IMR-90 (cell line): Measurements from ENCODE around the gene GBF1. TPM values are rescaled to one million over a fixed set of nuclear protein-coding genes. Genes with fewer than 3 reads are reported as not detected.

Experiments
- ATAC-seq: fragments of 200-7000 bp; cut with Tn5 transposase; 2 replicates; pipeline ENCODE4 v1.9.1; 2020; ENCODE audit warnings: low read depth, mild to moderate bottlenecking, moderate library complexity
- BruUV-seq: library from RNA; stranded (reverse); fragments of 400-500 nt; replicated peaks from 2 replicates; lab custom pipeline; 2021; lab: Mats Ljungman, UMichigan
- CTCF ChIA-PET: fragments of 300-600 bp; formaldehyde crosslinking; extraction: SDS; loops from one replicate; lab custom pipeline; 2021; ENCODE audit warnings: antibody characterized with exemption; lab: Yijun Ruan, JAX
- POLR2A ChIA-PET: fragments of 300-600 bp; sonication (Branson Sonifier 250); formaldehyde crosslinking; loops from one replicate; lab custom pipeline; 2022; ENCODE audit warnings: antibody characterized with exemption; ENCODE audit not compliant: unreplicated experiment; lab: Charles Lee
- DNase-seq: peaks from one replicate; pipeline ENCODE4 v3.0.0; 2013
- H2AFZ ChIP-seq: replicated peaks from 2 replicates; pipeline ENCODE3; 2013; ENCODE audit warnings: low read length, mild to moderate bottlenecking; ENCODE audit not compliant: poor library complexity
- H2AK5ac ChIP-seq: 2 replicates; pipeline ENCODE4 v1.6.1; 2013; ENCODE audit warnings: low read depth, low read length, inconsistent platforms
- H2AK9ac ChIP-seq: replicated peaks from 2 replicates; pipeline ENCODE3; 2013; ENCODE audit warnings: mild to moderate bottlenecking, low read depth, low read length, moderate library complexity; ENCODE audit not compliant: poor library complexity
- H2BK120ac ChIP-seq: 2 replicates; pipeline ENCODE4 v1.6.1; 2013; ENCODE audit warnings: low read depth, low read length, inconsistent platforms
- H2BK15ac ChIP-seq: 3 replicates; pipeline ENCODE4 v1.6.1; 2013; ENCODE audit warnings: low read depth, low read length, inconsistent platforms
- H2BK20ac ChIP-seq: 2 replicates; pipeline ENCODE4 v1.6.1; 2013; ENCODE audit warnings: low read depth, mild to moderate bottlenecking, inconsistent platforms, low read length, moderate library complexity
- H2BK5ac ChIP-seq: 2 replicates; pipeline ENCODE4 v1.6.1; 2013; ENCODE audit warnings: mild to moderate bottlenecking, low read depth, low read length, inconsistent platforms; ENCODE audit not compliant: poor library complexity, severe bottlenecking
- H3K14ac ChIP-seq: replicated peaks from 2 replicates; pipeline ENCODE4 v1.6.1; 2013; ENCODE audit warnings: low read depth, low read length, inconsistent platforms
- H3K18ac ChIP-seq: 2 replicates; pipeline ENCODE4 v1.6.1; 2013; ENCODE audit warnings: low read depth, low read length, control low read depth
- H3K23ac ChIP-seq: 2 replicates; pipeline ENCODE4 v1.6.1; 2013; ENCODE audit warnings: low read depth, low read length, inconsistent platforms
- H3K27ac ChIP-seq: 2 replicates; pipeline ENCODE4 v1.5.1; 2013; ENCODE audit warnings: mild to moderate bottlenecking, control low read depth, low read length; ENCODE audit not compliant: insufficient read depth
- H3K27me3 ChIP-seq: 2 replicates; pipeline ENCODE4 v1.6.1; 2013; ENCODE audit warnings: low read length; ENCODE audit not compliant: control insufficient read depth, insufficient read depth
- H3K36me3 ChIP-seq: 2 replicates; pipeline ENCODE4 v1.6.1; 2013; ENCODE audit warnings: low read length, mixed read lengths; ENCODE audit not compliant: control insufficient read depth, insufficient read depth
- H3K4ac ChIP-seq: 2 replicates; pipeline ENCODE4 v1.6.1; 2013; ENCODE audit warnings: low read depth, low read length, inconsistent platforms
- H3K4me1 ChIP-seq: 2 replicates; pipeline ENCODE4 v1.6.1; 2013; ENCODE audit warnings: low read length, mixed read lengths; ENCODE audit not compliant: control insufficient read depth, insufficient read depth
- H3K4me2 ChIP-seq: 2 replicates; pipeline ENCODE4 v1.6.1; 2013; ENCODE audit warnings: low read depth, mild to moderate bottlenecking, control low read depth, low read length, moderate library complexity
- H3K4me3 ChIP-seq: 2 replicates; pipeline ENCODE4 v1.5.1; 2013; ENCODE audit warnings: low read depth, mild to moderate bottlenecking, control low read depth, low read length, moderate library complexity; ENCODE audit not compliant: insufficient read depth
- H3K56ac ChIP-seq: 2 replicates; pipeline ENCODE4 v1.6.1; 2013; ENCODE audit warnings: low read length, inconsistent platforms; ENCODE audit not compliant: insufficient read depth; ENCODE audit errors: extremely low read depth
- H3K79me1 ChIP-seq, 2 experiments: 2 replicates each; pipeline ENCODE4 v1.6.1; 2013; ENCODE audit warnings: low read length in 2 of 2, inconsistent platforms in 1 of 2, low read depth in 1 of 2
- H3K9ac ChIP-seq: 2 replicates; pipeline ENCODE4 v1.6.1; 2013; ENCODE audit warnings: low read depth, low read length, control low read depth
- H3K9me1 ChIP-seq: 2 replicates; pipeline ENCODE4 v1.6.1; 2013; ENCODE audit warnings: low read length, inconsistent platforms; ENCODE audit not compliant: insufficient read depth
- H3K9me3 ChIP-seq: 2 replicates; pipeline ENCODE4 v1.6.1; 2013; ENCODE audit warnings: low read length; ENCODE audit not compliant: control insufficient read depth, insufficient read depth
- H4K20me1 ChIP-seq: 2 replicates; pipeline ENCODE4 v1.6.1; 2013; ENCODE audit warnings: low read length, inconsistent platforms; ENCODE audit not compliant: insufficient read depth
- H4K5ac ChIP-seq: 2 replicates; pipeline ENCODE4 v1.6.1; 2013; ENCODE audit warnings: mild to moderate bottlenecking, low read depth, low read length, control low read depth
- H4K8ac ChIP-seq, 2 experiments: 2 replicates each; pipeline ENCODE4 v1.6.1; 2013; ENCODE audit warnings: low read depth in 2 of 2, low read length in 2 of 2, control low read depth in 1 of 2, inconsistent platforms in 1 of 2
- H4K91ac ChIP-seq: 2 replicates; pipeline ENCODE4 v1.6.1; 2013; ENCODE audit warnings: low read depth, low read length, inconsistent platforms; ENCODE audit not compliant: insufficient read depth
- CEBPB ChIP-seq: IDR thresholded peaks from 2 replicates; pipeline ENCODE4 v1.6.1; 2012; ENCODE audit warnings: low read depth, low read length, improper control_type of control experiment
- CHD1 ChIP-seq: IDR thresholded peaks from 2 replicates; pipeline ENCODE4 v1.6.1; 2012; ENCODE audit warnings: low read depth, low read length, improper control_type of control experiment
- ELK1 ChIP-seq: fragments of 150-350 bp; IDR thresholded peaks from 2 replicates; pipeline ENCODE4 v1.6.1; 2016; ENCODE audit warnings: low read depth, mild to moderate bottlenecking, low read length, moderate library complexity, borderline replicate concordance
- FOS ChIP-seq: fragments of 150-350 bp; IDR thresholded peaks from 2 replicates; pipeline ENCODE4 v1.6.1; 2016; ENCODE audit warnings: low read depth, low read length
- MAZ ChIP-seq: IDR thresholded peaks from 2 replicates; pipeline ENCODE4 v1.6.1; 2012; ENCODE audit warnings: low read depth, mild to moderate bottlenecking, low read length, improper control_type of control experiment, moderate library complexity, borderline replicate concordance
- MXI1 ChIP-seq: IDR thresholded peaks from 2 replicates; pipeline ENCODE4 v1.6.1; 2012; ENCODE audit warnings: low read depth, mild to moderate bottlenecking, low read length, moderate library complexity, borderline replicate concordance
- NFE2L2 ChIP-seq: fragments of 150-350 bp; IDR thresholded peaks from 2 replicates; pipeline ENCODE4 v1.6.1; 2016; ENCODE audit warnings: low read depth, mild to moderate bottlenecking, low read length
- POLR2A ChIP-seq: IDR thresholded peaks from 2 replicates; pipeline ENCODE4 v1.6.1; 2012; ENCODE audit warnings: mild to moderate bottlenecking, low read depth, low read length
- RAD21 ChIP-seq: IDR thresholded peaks from 2 replicates; pipeline ENCODE4 v1.6.1; 2012; ENCODE audit warnings: low read length, improper control_type of control experiment
- RCOR1 ChIP-seq: IDR thresholded peaks from 2 replicates; pipeline ENCODE4 v1.6.1; 2012; ENCODE audit warnings: mild to moderate bottlenecking, low read length, improper control_type of control experiment; ENCODE audit not compliant: insufficient replicate concordance
- RFX5 ChIP-seq: IDR thresholded peaks from 2 replicates; pipeline ENCODE4 v1.8.0; 2012; ENCODE audit warnings: low read depth, mild to moderate bottlenecking, low read length, moderate library complexity
- SMC3 ChIP-seq: fragments of 150-350 bp; IDR thresholded peaks from 2 replicates; pipeline ENCODE4 v1.6.1; 2016; ENCODE audit warnings: low read depth, mild to moderate bottlenecking, antibody characterized with exemption, low read length, moderate library complexity
- WGBS, 2 experiments: methylation state at CpG; one replicate each; pipeline versions ENCODE4 v1.1.5 to v1.1.7; 2013; ENCODE audit warnings: missing lambda C conversion rate in 2 of 2; ENCODE audit not compliant: insufficient read length in 1 of 2; ENCODE audit errors: extremely low coverage in 2 of 2; 5-methylcytosine and 5-hydroxymethylcytosine counted together
- dilution Hi-C: fragments of 300-500 bp; cut with HindIII; formaldehyde crosslinking; loops from one replicate; pipeline ENCODE4 v1.14.3; 2018; ENCODE audit warnings: low sequenced_read_pairs; ENCODE audit not compliant: unreplicated experiment
- in situ Hi-C: fragments of 300-500 bp; cut with MboI; formaldehyde crosslinking; loops from 3 replicates; pipeline ENCODE4 v1.14.3; 2019; ENCODE audit warnings: low sequenced_read_pairs, inconsistent platforms, mixed read lengths
- intact Hi-C: fragments of 100-400 bp; cut with micrococcal nuclease; formaldehyde crosslinking; loops from 2 replicates; pipeline ENCODE4 v1.10.0; 2022
- polyA plus RNA-seq, 3 experiments: library from polyadenylated mRNA; depleted of rRNA; stranded (reverse); fragments of >200 nt; gene quantifications; 2 replicates each; pipeline ENCODE4 v1.2.3, GENCODE V29; 2012; ENCODE audit warnings: low replicate concordance in 1 of 3
- total RNA-seq: library from RNA; depleted of rRNA; stranded (reverse); fragments of >200 nt; gene quantifications from 2 replicates; pipeline ENCODE4 v1.2.3, GENCODE V29; 2012
- TF ChIP-seq, protein P1 (sequence below): conservative IDR thresholded peaks from 2 replicates; pipeline ENCODE4 v1.5.1; 2012; ENCODE audit warnings: mild to moderate bottlenecking, low read depth, low read length, improper control_type of control experiment

Gene GBF1
- total and polyA plus RNA-seq, 2 of the 4 experiments (the other 2 are of a cell fraction), result 38.7 to 40.1 TPM

GRCh38 chr10:102413053-102413705 is 167.8 kb downstream of the GBF1 start:
- H4K8ac ChIP-seq, result no peak overlapping the region
- peaks cover 8% of the 10 kb centered on the region; the same call in 1 of the 2 replicates for H3K4me1 ChIP-seq
- no peak overlapping the region for H2AFZ ChIP-seq
- POLR2A ChIA-PET, result no interaction called here
- no peak overlapping the region for H3K18ac ChIP-seq
- no peak overlapping the region for H2BK15ac ChIP-seq
- H2BK120ac ChIP-seq, result no peak overlapping the region
- H3K23ac ChIP-seq, result no peak overlapping the region
- H3K9ac ChIP-seq, result no peak overlapping the region
- H3K4me2 ChIP-seq, result no peak overlapping the region
- no peak for ATAC-seq
- peaks cover 69% of the 10 kb centered on the region for H3K27me3 ChIP-seq
- no peak overlapping the region for H2AK9ac ChIP-seq
- H3K36me3 ChIP-seq, result no peaks in the 10 kb centered on the region
- no peak overlapping the region for H3K56ac ChIP-seq
- H2BK5ac ChIP-seq, result no peak overlapping the region
- peaks cover 0 to 4% of the 10 kb centered on the region in 2 experiments; a peak in 1 of 4 replicates for H3K79me1 ChIP-seq
- CTCF ChIA-PET, result no interaction called here
- TF ChIP-seq CHD1 (no peak), MXI1 (no peak), FOS (no peak), NFE2L2 (no peak), ELK1 (no peak), CEBPB (no peak), SMC3 (no peak), RFX5 (no peak), RAD21 (no peak), RCOR1 (no peak), POLR2A (no peak), MAZ (no peak)
- TF ChIP-seq, protein P1, sequence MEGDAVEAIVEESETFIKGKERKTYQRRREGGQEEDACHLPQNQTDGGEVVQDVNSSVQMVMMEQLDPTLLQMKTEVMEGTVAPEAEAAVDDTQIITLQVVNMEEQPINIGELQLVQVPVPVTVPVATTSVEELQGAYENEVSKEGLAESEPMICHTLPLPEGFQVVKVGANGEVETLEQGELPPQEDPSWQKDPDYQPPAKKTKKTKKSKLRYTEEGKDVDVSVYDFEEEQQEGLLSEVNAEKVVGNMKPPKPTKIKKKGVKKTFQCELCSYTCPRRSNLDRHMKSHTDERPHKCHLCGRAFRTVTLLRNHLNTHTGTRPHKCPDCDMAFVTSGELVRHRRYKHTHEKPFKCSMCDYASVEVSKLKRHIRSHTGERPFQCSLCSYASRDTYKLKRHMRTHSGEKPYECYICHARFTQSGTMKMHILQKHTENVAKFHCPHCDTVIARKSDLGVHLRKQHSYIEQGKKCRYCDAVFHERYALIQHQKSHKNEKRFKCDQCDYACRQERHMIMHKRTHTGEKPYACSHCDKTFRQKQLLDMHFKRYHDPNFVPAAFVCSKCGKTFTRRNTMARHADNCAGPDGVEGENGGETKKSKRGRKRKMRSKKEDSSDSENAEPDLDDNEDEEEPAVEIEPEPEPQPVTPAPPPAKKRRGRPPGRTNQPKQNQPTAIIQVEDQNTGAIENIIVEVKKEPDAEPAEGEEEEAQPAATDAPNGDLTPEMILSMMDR, result no peak
- intact Hi-C loops (no loop called here), dilution Hi-C loops (no loop called here), in situ Hi-C loops (no loop called here)
- H3K4me3 ChIP-seq, result no peak overlapping the region
- H3K9me1 ChIP-seq, result peaks cover 9% of the 10 kb centered on the region; the same call in 1 of the 2 replicates
- no peak overlapping the region for H4K91ac ChIP-seq
- no TSS peak for BruUV-seq
- no peak overlapping the region for H2BK20ac ChIP-seq
- H4K5ac ChIP-seq, result no peak overlapping the region
- no peaks in the 10 kb centered on the region for H3K9me3 ChIP-seq
- no peak overlapping the region for H3K14ac ChIP-seq
- H3K27ac ChIP-seq, result no peak overlapping the region
- H2AK5ac ChIP-seq, result no peak overlapping the region
- no peak overlapping the region for H3K4ac ChIP-seq
- 29% methylated on average over 1 of the region's 5 CpGs; no CpG with 5 or more reads in 1 of the 2 experiments for WGBS, 2 experiments
- DNase-seq, result no peak
- no peaks in the 10 kb centered on the region for H4K20me1 ChIP-seq
